ENCODE measurements around the gene ZNF787.

- TF ChIP-seq CTCF (conservative IDR thresholded peaks at IDR 0.05 in 1 of 2, IDR thresholded peaks at IDR 0.05 in 1 of 2; ENCODE audit: low read depth in 1 of 2, low read length in 2 of 2): no peak
- no peak for TF ChIP-seq EZH2 (IDR thresholded peaks at IDR 0.05; ENCODE audit: low read length, missing control alignments)
These were observed 23.8 kb downstream of the ZNF787 start for GRCh38 chr19:56097306-56097705.

Measured in fibroblast of lung (primary cell).